Right kidney (tissue), 1 donor: ENCODE results near the gene NECAB3.

Source experiments
- DNase-seq: peaks from one replicate; pipeline ENCODE4 v3.0.0-alpha.2; 2016

Gene NECAB3

GRCh38 chr20:33611106-33611505 is 63.1 kb downstream of the NECAB3 start:
- DNase-seq = no peak

- no peak for DNase-seq
These were observed 64.7 kb downstream of the NECAB3 start for GRCh38 chr20:33609504-33609903.
